Mucosa of descending colon (tissue), 3 donors: ENCODE measurements around the gene HBG2. TPM values are rescaled to one million over a fixed set of nuclear protein-coding genes. Genes with fewer than 3 reads are reported as not detected.

Experiments used
- ATAC-seq: fragments of 200-7000 bp; cut with Tn5 transposase; one replicate; pipeline ENCODE4 v1.9.1; 2020; ENCODE audit warnings: mild to moderate bottlenecking, moderate library complexity
- DNase-seq, 3 donors: peaks; one replicate each; pipeline ENCODE4 v3.0.0-alpha.2; 2020
- H3K36me3 ChIP-seq: fragments of 200-600 bp; one replicate; pipeline ENCODE4 v1.8.0; 2021; ENCODE audit warnings: low read depth, mild to moderate bottlenecking
- H3K4me1 ChIP-seq: fragments of 200-600 bp; one replicate; pipeline ENCODE4 v1.8.0; 2021; ENCODE audit warnings: low read depth, mild to moderate bottlenecking
- H3K4me3 ChIP-seq: fragments of 200-600 bp; one replicate; pipeline ENCODE4 v1.8.0; 2021; ENCODE audit warnings: mild to moderate bottlenecking
- H3K9me3 ChIP-seq: fragments of 200-600 bp; one replicate; pipeline ENCODE4 v1.8.0; 2021; ENCODE audit warnings: mild to moderate bottlenecking
- intact Hi-C, 2 donors: fragments of 100-400 bp; cut with DNase I in 1 of 2; cut with micrococcal nuclease in 1 of 2; formaldehyde crosslinking; loops; one replicate each; pipeline versions ENCODE4 v1.11.0 to v1.11.1; 2022; cut with DNase I, micrococcal nuclease
- total RNA-seq, 3 donors: library from RNA; stranded (reverse); fragmentation: NEBNext Ultra II Directional in 2 of 3; extraction: Animal tissue kit (Norgen Biotek cat#: 25700) in 2 of 3; gene quantifications; one replicate each; pipeline versions ENCODE4 v1.2.1 to v1.2.4, GENCODE V29; 2021 to 2023
- TF ChIP-seq, protein P1 (sequence below): fragments of 200-600 bp; IDR thresholded peaks from one replicate; pipeline ENCODE4 v1.8.0; 2022; ENCODE audit warnings: antibody characterized with exemption, mild to moderate bottlenecking
- donor health status: DM: no; HTN: no; CAD: no; lungs with moderate emphysema.
- donor health status: DM: no; HTN: no; CAD: no.
- donor health status: DM: no; HTN: yes; CAD: no.

Gene HBG2
- total RNA-seq, 3 donors from 2014 or later: not detected

DNA sequence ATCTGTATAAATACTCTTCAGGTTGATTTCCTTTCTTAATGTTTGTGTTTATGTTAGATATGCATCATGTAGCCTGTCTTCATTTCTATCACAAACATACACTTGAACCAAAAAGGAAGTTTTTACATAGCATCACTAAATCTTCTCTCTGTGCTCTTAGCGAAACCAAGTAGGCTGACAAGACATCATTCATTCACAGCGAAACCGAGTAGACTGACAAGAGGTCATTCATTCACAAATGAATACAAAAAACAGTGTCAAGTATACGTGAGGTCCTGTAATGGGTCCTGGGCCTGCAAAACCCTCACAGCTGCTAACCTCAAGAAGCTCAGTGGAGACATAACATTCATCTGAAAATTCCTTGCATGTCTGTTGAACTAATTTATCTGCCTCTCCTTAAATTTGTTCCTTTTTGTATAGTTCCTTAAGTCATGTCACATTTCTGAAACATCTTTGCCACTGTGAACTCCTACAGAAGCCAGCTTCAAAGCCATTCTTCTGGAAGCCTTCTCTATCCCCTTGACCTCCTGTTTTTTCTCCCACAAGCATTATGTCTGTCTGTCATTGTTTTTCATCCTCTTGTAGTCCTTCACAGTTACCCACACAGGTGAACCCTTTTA is 25.0 kb upstream of the HBG2 start:
- TF ChIP-seq, protein P1, sequence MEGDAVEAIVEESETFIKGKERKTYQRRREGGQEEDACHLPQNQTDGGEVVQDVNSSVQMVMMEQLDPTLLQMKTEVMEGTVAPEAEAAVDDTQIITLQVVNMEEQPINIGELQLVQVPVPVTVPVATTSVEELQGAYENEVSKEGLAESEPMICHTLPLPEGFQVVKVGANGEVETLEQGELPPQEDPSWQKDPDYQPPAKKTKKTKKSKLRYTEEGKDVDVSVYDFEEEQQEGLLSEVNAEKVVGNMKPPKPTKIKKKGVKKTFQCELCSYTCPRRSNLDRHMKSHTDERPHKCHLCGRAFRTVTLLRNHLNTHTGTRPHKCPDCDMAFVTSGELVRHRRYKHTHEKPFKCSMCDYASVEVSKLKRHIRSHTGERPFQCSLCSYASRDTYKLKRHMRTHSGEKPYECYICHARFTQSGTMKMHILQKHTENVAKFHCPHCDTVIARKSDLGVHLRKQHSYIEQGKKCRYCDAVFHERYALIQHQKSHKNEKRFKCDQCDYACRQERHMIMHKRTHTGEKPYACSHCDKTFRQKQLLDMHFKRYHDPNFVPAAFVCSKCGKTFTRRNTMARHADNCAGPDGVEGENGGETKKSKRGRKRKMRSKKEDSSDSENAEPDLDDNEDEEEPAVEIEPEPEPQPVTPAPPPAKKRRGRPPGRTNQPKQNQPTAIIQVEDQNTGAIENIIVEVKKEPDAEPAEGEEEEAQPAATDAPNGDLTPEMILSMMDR: no peak
- Histone ChIP-seq H3K4me1 (no peaks in the 10 kb centered on the region), H3K4me3 (no peak overlapping the region), H3K9me3 (no peaks in the 10 kb centered on the region), H3K36me3 (no peaks in the 10 kb centered on the region)
- intact Hi-C loops: no loop called here
- DNase-seq (no peak), ATAC-seq (no peak)

DNA sequence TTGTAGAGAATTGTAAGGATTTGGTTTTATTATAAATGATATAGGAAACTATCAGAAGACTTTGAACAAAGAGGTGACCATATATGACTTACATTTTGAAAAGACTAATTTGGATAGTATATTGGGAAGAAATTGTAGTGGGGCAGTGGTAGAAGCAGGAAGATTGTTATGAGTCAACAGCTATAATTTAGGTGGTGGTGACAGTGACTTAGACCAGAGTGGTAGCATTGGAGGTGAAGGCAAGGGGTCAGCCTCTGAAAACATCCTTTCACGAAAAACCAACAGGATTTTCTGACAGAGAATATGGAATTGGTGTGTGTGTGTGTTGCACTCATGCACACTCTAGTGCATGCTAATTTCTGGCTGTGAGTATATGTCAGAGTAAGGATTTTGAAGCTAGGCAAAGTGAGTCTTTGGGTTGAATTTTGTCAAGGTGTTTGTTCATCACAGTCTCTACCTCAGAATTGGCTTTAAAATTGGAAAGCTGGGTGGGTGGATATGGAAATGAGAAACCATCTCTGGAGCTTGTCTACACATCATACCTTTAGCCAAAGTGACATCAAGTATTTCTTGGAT is 23.3 kb upstream of the HBG2 start:
- no peaks in the 10 kb centered on the region for H3K9me3 ChIP-seq
- H3K4me1 ChIP-seq: no peaks in the 10 kb centered on the region
- DNase-seq (no peak), ATAC-seq (no peak)
- H3K4me3 ChIP-seq: no peak overlapping the region
- H3K36me3 ChIP-seq: no peaks in the 10 kb centered on the region
- TF ChIP-seq, protein P1: no peak
- intact Hi-C loops: no loop called here

DNA sequence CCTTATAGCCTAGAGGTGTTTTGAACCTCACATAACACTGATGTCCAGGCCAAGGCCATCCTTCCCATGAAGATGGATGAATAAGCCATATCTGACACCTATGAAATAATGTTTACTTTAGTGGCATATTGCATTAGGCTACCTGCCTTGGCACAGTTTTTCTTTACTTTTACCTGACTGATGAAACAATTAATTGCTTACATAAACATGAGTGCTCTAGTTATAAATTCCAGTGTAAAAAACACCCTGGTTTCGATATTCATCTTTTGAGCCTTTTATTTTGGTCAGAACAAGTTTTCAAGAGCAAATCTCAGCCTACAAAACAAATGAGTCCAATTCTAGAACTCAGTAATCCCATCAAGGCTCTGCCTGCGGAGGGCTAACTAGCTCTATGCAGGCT is 22.1 kb upstream of the HBG2 start:
- Histone ChIP-seq H3K36me3 (no peaks in the 10 kb centered on the region), H3K4me3 (no peak overlapping the region), H3K4me1 (no peaks in the 10 kb centered on the region), H3K9me3 (no peaks in the 10 kb centered on the region)
- ATAC-seq (no peak), DNase-seq (no peak)
- intact Hi-C loops: no loop called here
- TF ChIP-seq, protein P1: no peak

DNA sequence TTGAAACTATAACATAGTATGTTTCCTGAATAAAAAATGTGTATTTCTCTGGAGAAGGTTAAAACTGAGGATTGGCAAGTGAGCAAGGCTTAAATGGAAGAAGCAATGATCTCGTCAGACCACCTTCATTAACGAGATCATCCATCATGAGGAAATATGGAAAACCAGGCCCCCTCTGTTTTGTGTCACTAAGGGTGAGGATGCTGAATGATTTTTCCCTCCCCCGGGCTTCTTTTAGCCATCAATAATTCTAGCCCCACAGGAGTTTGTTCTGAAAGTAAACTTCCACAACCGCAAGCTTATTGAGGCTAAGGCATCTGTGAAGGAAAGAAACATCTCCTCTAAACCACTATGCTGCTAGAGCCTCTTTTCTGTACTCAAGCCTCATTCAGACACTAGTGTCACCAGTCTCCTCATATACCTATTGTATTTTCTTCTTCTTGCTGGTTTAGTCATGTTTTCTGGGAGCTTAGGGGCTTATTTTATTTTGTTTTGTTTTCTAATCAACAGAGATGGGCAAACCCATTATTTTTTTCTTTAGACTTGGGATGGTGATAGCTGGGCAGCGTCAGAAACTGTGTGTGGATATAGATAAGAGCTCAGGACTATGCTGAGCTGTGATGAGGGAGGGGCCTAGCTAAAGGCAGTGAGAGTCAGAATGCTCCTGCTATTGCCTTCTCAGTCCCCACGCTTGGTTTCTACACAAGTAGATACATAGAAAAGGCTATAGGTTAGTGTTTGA is 21.0 kb upstream of the HBG2 start:
- intact Hi-C loops: no loop called here
- ATAC-seq (no peak), DNase-seq (no peak)
- H3K4me1 ChIP-seq: no peaks in the 10 kb centered on the region
- no peak overlapping the region for H3K4me3 ChIP-seq
- H3K9me3 ChIP-seq: no peaks in the 10 kb centered on the region
- H3K36me3 ChIP-seq: no peaks in the 10 kb centered on the region
- TF ChIP-seq, protein P1: no peak

DNA sequence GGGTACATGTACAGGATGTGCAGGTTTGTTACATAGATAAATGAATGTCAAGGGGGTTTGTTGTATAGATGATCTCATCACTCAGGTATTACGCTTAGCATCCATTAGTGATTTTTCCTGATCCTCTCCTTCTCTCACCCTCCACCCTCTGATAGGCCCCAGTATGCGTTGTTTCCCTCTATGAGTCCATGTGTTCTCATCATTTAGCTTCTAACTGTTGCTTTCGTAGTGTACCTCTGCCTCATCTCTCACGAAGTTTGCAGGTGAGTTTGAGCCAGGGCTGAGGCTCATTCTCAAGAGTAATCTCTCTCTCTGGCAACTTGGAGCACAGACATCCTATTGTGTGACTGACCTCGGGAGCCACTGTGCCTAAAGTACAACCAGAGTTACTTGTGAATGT is 19.8 kb upstream of the HBG2 start:
- H3K9me3 ChIP-seq: no peaks in the 10 kb centered on the region
- H3K36me3 ChIP-seq: no peaks in the 10 kb centered on the region
- intact Hi-C loops: no loop called here
- ATAC-seq (no peak), DNase-seq (no peak)
- no peak overlapping the region for H3K4me3 ChIP-seq
- no peaks in the 10 kb centered on the region for H3K4me1 ChIP-seq
- TF ChIP-seq, protein P1: no peak
